Loucy (cell line): ENCODE results near the gene PARM1.

ENCODE experiments used
- CTCF ChIP-seq: fragments of 200-600 bp; sonication (generic); conservative IDR thresholded peaks from 2 replicates; pipeline ENCODE4 v1.5.1; 2014; ENCODE audit warnings: mild to moderate bottlenecking, antibody characterized with exemption, low read length
- EZH2phosphoT487 ChIP-seq: fragments of 200-600 bp; IDR thresholded peaks from 2 replicates; pipeline ENCODE4 v1.6.1; 2018; ENCODE audit warnings: antibody characterized with exemption, mild to moderate bottlenecking, moderate library complexity, borderline replicate concordance

DNA sequence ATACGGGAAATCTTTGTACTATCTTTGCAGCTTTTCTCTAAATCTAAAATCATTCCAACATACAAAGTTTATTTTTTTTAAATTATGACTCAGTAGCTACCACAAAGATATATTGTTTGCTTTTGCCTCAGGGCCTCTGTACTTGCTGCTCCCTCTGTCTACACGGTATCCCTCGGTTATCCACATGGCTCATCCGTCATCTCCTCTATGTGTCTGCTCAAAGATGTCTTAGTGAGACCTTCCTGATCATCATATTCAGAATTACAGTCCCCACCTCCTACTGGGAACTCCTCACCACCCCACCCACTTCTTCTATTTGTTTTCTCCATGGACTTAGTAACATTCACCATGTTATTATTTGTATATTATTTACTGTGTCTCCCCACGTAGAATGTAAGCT, 107.8 kb downstream of the PARM1 start:
- TF ChIP-seq CTCF, result no peak
- no peak for TF ChIP-seq EZH2phosphoT487
